Measurements from ENCODE around the gene NAXE.

NAXE gene

GRCh38 chr1:156619582-156619955 is 28.0 kb downstream of the NAXE start:
- H2AFZ ChIP-seq (ENCODE audit: low read depth, low read length): no peak overlapping the region
- H3K4me3 ChIP-seq (ENCODE audit: low read depth in 1 of 2, low read length in 2 of 2): no peak overlapping the region
- H3K27ac ChIP-seq (ENCODE audit: low read length): no peak overlapping the region
- DNase-seq: no peak
- no peaks in the 10 kb centered on the region for H3K9me3 ChIP-seq (ENCODE audit: insufficient read depth, low read length, severe bottlenecking)
- TF ChIP-seq EZH2 (IDR thresholded peaks at IDR 0.05; ENCODE audit: borderline replicate concordance, low read depth, low read length, severe bottlenecking) (no peak), CTCF (IDR thresholded peaks at IDR 0.05; ENCODE audit: borderline replicate concordance, extremely low read depth, low read length, poor library complexity, severe bottlenecking) (no peak)
- no peak overlapping the region for H3K9ac ChIP-seq (ENCODE audit: low read depth, low read length)
- no peak overlapping the region for H3K4me2 ChIP-seq (ENCODE audit: insufficient read depth, low read length)
- ATAC-seq (ENCODE audit: insufficient read depth, low read depth): no peak
- peaks cover 7% of the 10 kb centered on the region for H3K27me3 ChIP-seq (ENCODE audit: insufficient read depth, low read length, poor library complexity)
- H4K20me1 ChIP-seq (ENCODE audit: insufficient read depth, low read length): no peaks in the 10 kb centered on the region
- no peaks in the 10 kb centered on the region for H3K79me2 ChIP-seq (ENCODE audit: insufficient read depth, low read length)
- no peaks in the 10 kb centered on the region for H3K4me1 ChIP-seq (ENCODE audit: insufficient read depth, low read length)
- H3K36me3 ChIP-seq (ENCODE audit: insufficient read depth, low read length): no peaks in the 10 kb centered on the region

GRCh38 chr1:156622581-156623297 is 31.2 kb downstream of the NAXE start:
- DNase-seq: no peak
- Histone ChIP-seq H4K20me1 (ENCODE audit: insufficient read depth, low read length) (no peaks in the 10 kb centered on the region), H3K4me2 (ENCODE audit: insufficient read depth, low read length) (no peak overlapping the region), H3K9me3 (ENCODE audit: insufficient read depth, low read length, severe bottlenecking) (no peaks in the 10 kb centered on the region), H3K79me2 (ENCODE audit: insufficient read depth, low read length) (no peaks in the 10 kb centered on the region), H3K36me3 (ENCODE audit: insufficient read depth, low read length) (no peaks in the 10 kb centered on the region), H3K27ac (ENCODE audit: low read length) (no peak overlapping the region), H3K4me3 (ENCODE audit: low read depth in 1 of 2, low read length in 2 of 2) (no peak overlapping the region), H3K27me3 (ENCODE audit: insufficient read depth, low read length, poor library complexity) (peaks cover 7% of the 10 kb centered on the region), H2AFZ (ENCODE audit: low read depth, low read length) (no peak overlapping the region), H3K9ac (ENCODE audit: low read depth, low read length) (no peak overlapping the region), H3K4me1 (ENCODE audit: insufficient read depth, low read length) (no peaks in the 10 kb centered on the region)
- ATAC-seq (ENCODE audit: insufficient read depth, low read depth): no peak
- TF ChIP-seq CTCF (IDR thresholded peaks at IDR 0.05; ENCODE audit: borderline replicate concordance, extremely low read depth, low read length, poor library complexity, severe bottlenecking) (no peak), EZH2 (IDR thresholded peaks at IDR 0.05; ENCODE audit: borderline replicate concordance, low read depth, low read length, severe bottlenecking) (no peak)

GRCh38 chr1:156623946-156624813 is 32.6 kb downstream of the NAXE start:
- DNase-seq: no peak
- no peak overlapping the region for H3K9ac ChIP-seq (ENCODE audit: low read depth, low read length)
- no peaks in the 10 kb centered on the region for H4K20me1 ChIP-seq (ENCODE audit: insufficient read depth, low read length)

More at GRCh38 chr1:156623946-156624813, 32.6 kb downstream of the NAXE start:
- Histone ChIP-seq H3K4me2 (ENCODE audit: insufficient read depth, low read length) (no peak overlapping the region), H3K4me3 (ENCODE audit: low read depth in 1 of 2, low read length in 2 of 2) (no peak overlapping the region), H2AFZ (ENCODE audit: low read depth, low read length) (no peak overlapping the region), H3K36me3 (ENCODE audit: insufficient read depth, low read length) (no peaks in the 10 kb centered on the region), H3K27ac (ENCODE audit: low read length) (no peak overlapping the region), H3K79me2 (ENCODE audit: insufficient read depth, low read length) (no peaks in the 10 kb centered on the region), H3K4me1 (ENCODE audit: insufficient read depth, low read length) (no peaks in the 10 kb centered on the region), H3K27me3 (ENCODE audit: insufficient read depth, low read length, poor library complexity) (peaks cover 4% of the 10 kb centered on the region), H3K9me3 (ENCODE audit: insufficient read depth, low read length, severe bottlenecking) (no peaks in the 10 kb centered on the region)
- TF ChIP-seq EZH2 (IDR thresholded peaks at IDR 0.05; ENCODE audit: borderline replicate concordance, low read depth, low read length, severe bottlenecking): no peak
- TF ChIP-seq CTCF (IDR thresholded peaks at IDR 0.05; ENCODE audit: borderline replicate concordance, extremely low read depth, low read length, poor library complexity, severe bottlenecking): no peak
- no peak for ATAC-seq (ENCODE audit: insufficient read depth, low read depth)
